ENCODE data around the gene APOH. TPM values are rescaled to one million over a fixed set of nuclear protein-coding genes. Genes with fewer than 3 reads are reported as not detected.

The APOH gene
- total RNA-seq, 3 donors from 2014 or later (not counting 1 experiment from before 2014, with no cell fraction given) = not detected

- H3K36me3 ChIP-seq (ENCODE audit: control insufficient read depth, insufficient read depth, low read length) = no peaks in the 10 kb centered on the region
- TF ChIP-seq, protein P1, sequence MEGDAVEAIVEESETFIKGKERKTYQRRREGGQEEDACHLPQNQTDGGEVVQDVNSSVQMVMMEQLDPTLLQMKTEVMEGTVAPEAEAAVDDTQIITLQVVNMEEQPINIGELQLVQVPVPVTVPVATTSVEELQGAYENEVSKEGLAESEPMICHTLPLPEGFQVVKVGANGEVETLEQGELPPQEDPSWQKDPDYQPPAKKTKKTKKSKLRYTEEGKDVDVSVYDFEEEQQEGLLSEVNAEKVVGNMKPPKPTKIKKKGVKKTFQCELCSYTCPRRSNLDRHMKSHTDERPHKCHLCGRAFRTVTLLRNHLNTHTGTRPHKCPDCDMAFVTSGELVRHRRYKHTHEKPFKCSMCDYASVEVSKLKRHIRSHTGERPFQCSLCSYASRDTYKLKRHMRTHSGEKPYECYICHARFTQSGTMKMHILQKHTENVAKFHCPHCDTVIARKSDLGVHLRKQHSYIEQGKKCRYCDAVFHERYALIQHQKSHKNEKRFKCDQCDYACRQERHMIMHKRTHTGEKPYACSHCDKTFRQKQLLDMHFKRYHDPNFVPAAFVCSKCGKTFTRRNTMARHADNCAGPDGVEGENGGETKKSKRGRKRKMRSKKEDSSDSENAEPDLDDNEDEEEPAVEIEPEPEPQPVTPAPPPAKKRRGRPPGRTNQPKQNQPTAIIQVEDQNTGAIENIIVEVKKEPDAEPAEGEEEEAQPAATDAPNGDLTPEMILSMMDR (IDR thresholded peaks at IDR 0.05) = peak; percentile 72
- H3K4me3 ChIP-seq (ENCODE audit: low read length) = no peak overlapping the region
- H3K4me3 Mint-ChIP-seq = no peak overlapping the region
- no peaks in the 10 kb centered on the region for H3K9me3 Mint-ChIP-seq
- H3K4me1 ChIP-seq (ENCODE audit: control insufficient read depth, insufficient read depth, low read length) = no peaks in the 10 kb centered on the region
- H3K4me1 Mint-ChIP-seq = no peaks in the 10 kb centered on the region
- no peaks in the 10 kb centered on the region for H3K27me3 ChIP-seq (ENCODE audit: control insufficient read depth, insufficient read depth, low read length)
- intact Hi-C loops (cut with micrococcal nuclease) = loop anchor here (1.0 kb wide), 2 partner anchors 871 to 934 kb away; no protein-coding TSS in a partner anchor
- H3K9me3 ChIP-seq (ENCODE audit: control insufficient read depth, insufficient read depth, low read length) = no peaks in the 10 kb centered on the region
- H3K27me3 Mint-ChIP-seq (ENCODE audit: low read depth in 2 of 2) = no peaks in the 10 kb centered on the region
- no peak overlapping the region for H3K27ac Mint-ChIP-seq
- ATAC-seq (peak in 2 of 3 donors; percentile 66 to 67), DNase-seq (peak in 1 of 2 donors; percentile 75)
- H3K36me3 Mint-ChIP-seq = no peaks in the 10 kb centered on the region
- H3K27ac ChIP-seq (ENCODE audit: low read length) = no peak overlapping the region
Observed at GRCh38 chr17:66165537-66166123, 63.6 kb downstream of the APOH start.

Other genes with a start within 250 kb of the APOH start
- gene CEP112, start 37.3 kb downstream of the APOH start, total RNA-seq = 1 to 10 TPM in 1 of 3 donors, under 1 TPM in 2; 0.60 to 1.1 (median 0.85) TPM
- 10 to 100 TPM; 19.6 to 29.0 (median 20.4) TPM for gene PRKCA, start 73.2 kb upstream of the APOH start, total RNA-seq